OCI-LY1 (cell line): ENCODE measurements around the gene HARBI1.

Experiments
- H2AFZ ChIP-seq: fragments of 200-600 bp; sonication (generic), shearing (Covaris generic); 2 replicates; pipeline ENCODE4 v1.6.0; 2014; ENCODE audit warnings: antibody characterized with exemption, mild to moderate bottlenecking, low read length
- H3F3A ChIP-seq: fragments of 200-600 bp; sonication (generic), shearing (Covaris generic); 2 replicates; pipeline ENCODE4 v1.6.0; 2014; ENCODE audit warnings: mild to moderate bottlenecking, antibody characterized with exemption, low read length, moderate library complexity; ENCODE audit not compliant: insufficient read depth
- H3K27ac ChIP-seq: fragments of 200-600 bp; sonication (generic); 2 replicates; pipeline ENCODE4 v1.5.1; 2014; ENCODE audit warnings: low read length, mixed run types, mild to moderate bottlenecking, low read depth; ENCODE audit not compliant: poor library complexity, severe bottlenecking
- H3K27me3 ChIP-seq: fragments of 200-600 bp; sonication (generic); 2 replicates; pipeline ENCODE4 v1.6.0; 2014; ENCODE audit warnings: antibody characterized with exemption, mild to moderate bottlenecking, low read length, moderate library complexity; ENCODE audit not compliant: insufficient read depth
- H3K36me3 ChIP-seq: fragments of 200-600 bp; sonication (generic); 2 replicates; pipeline ENCODE4 v1.6.1; 2014; ENCODE audit warnings: mild to moderate bottlenecking, antibody characterized with exemption, low read length, moderate library complexity, mixed read lengths; ENCODE audit not compliant: insufficient read depth
- H3K4me1 ChIP-seq: fragments of 200-600 bp; sonication (generic); 2 replicates; pipeline ENCODE4 v1.5.1; 2014; ENCODE audit warnings: mild to moderate bottlenecking, low read length, moderate library complexity; ENCODE audit not compliant: insufficient read depth, severe bottlenecking
- H3K4me2 ChIP-seq: fragments of 200-600 bp; sonication (generic), shearing (Covaris generic); 2 replicates; pipeline ENCODE4 v1.6.1; 2014; ENCODE audit warnings: low read length
- H3K4me3 ChIP-seq: fragments of 200-600 bp; sonication (generic); 2 replicates; pipeline ENCODE4 v1.5.1; 2014; ENCODE audit warnings: low read length, low read depth, mild to moderate bottlenecking, mixed read lengths; ENCODE audit not compliant: poor library complexity, severe bottlenecking
- H3K79me2 ChIP-seq: fragments of 200-600 bp; shearing (Covaris generic); 2 replicates; pipeline ENCODE4 v1.6.1; 2016; ENCODE audit warnings: mixed run types, low read length, mixed read lengths; ENCODE audit not compliant: insufficient read depth
- H3K9ac ChIP-seq: fragments of 200-600 bp; sonication (generic), shearing (Covaris generic); 2 replicates; pipeline ENCODE4 v1.6.1; 2014; ENCODE audit warnings: mild to moderate bottlenecking, low read length, mixed read lengths
- H3K9me2 ChIP-seq: fragments of 200-600 bp; sonication (generic), shearing (Covaris generic); 2 replicates; pipeline ENCODE4 v1.6.1; 2014; ENCODE audit warnings: low read depth, mild to moderate bottlenecking, low read length, mixed read lengths
- H3K9me3 ChIP-seq: fragments of 200-600 bp; shearing (Covaris generic); 2 replicates; pipeline ENCODE4 v1.6.1; 2014; ENCODE audit warnings: low read length, mixed read lengths
- H4K20me1 ChIP-seq: fragments of 200-600 bp; sonication (generic), shearing (Covaris generic); 2 replicates; pipeline ENCODE4 v1.6.0; 2016; ENCODE audit warnings: mild to moderate bottlenecking, low read length; ENCODE audit not compliant: insufficient read depth
- CTCF ChIP-seq: fragments of 200-600 bp; sonication (generic), shearing (Covaris generic); IDR thresholded peaks from 2 replicates; pipeline ENCODE4 v1.5.1; 2017; ENCODE audit warnings: mild to moderate bottlenecking, antibody characterized with exemption, low read length, moderate library complexity, mixed read lengths
- EZH2 ChIP-seq: fragments of 200-600 bp; sonication (generic), shearing (Covaris generic); IDR thresholded peaks from 2 replicates; pipeline ENCODE4 v1.8.0; 2017; ENCODE audit warnings: borderline replicate concordance, mixed run types, mild to moderate bottlenecking, antibody characterized with exemption, low read length, moderate library complexity, mixed read lengths

HARBI1 gene

GRCh38 chr11:46574656-46575055, 42.4 kb downstream of the HARBI1 start:
- no peaks in the 10 kb centered on the region for H4K20me1 ChIP-seq
- H3K27me3 ChIP-seq, result no peaks in the 10 kb centered on the region
- H3K4me2 ChIP-seq, result no peak overlapping the region
- no peak overlapping the region for H3K27ac ChIP-seq
- H3K4me3 ChIP-seq, result no peak overlapping the region
- no peaks in the 10 kb centered on the region for H3K9me2 ChIP-seq
- H2AFZ ChIP-seq, result no peak overlapping the region
- H3K9me3 ChIP-seq, result 0 out of 2 replicates have a peak, but pooled peaks cover 4% of the 10 kb centered on the region
- TF ChIP-seq EZH2, result no peak
- no peak for TF ChIP-seq CTCF
- no peak overlapping the region for H3K9ac ChIP-seq
- H3K4me1 ChIP-seq, result no peaks in the 10 kb centered on the region
- H3K79me2 ChIP-seq, result peaks cover 56% of the 10 kb centered on the region
- H3F3A ChIP-seq, result no peaks in the 10 kb centered on the region
- H3K36me3 ChIP-seq, result peaks cover 8% of the 10 kb centered on the region; the same call in 1 of the 2 replicates

GRCh38 chr11:46570790-46571398, 46.1 kb downstream of the HARBI1 start:
- Histone ChIP-seq H3K27ac (no peak overlapping the region), H3F3A (no peaks in the 10 kb centered on the region), H3K9me3 (0 out of 2 replicates have a peak, but pooled peaks cover 8% of the 10 kb centered on the region), H3K4me3 (no peak overlapping the region), H3K9ac (no peak overlapping the region), H3K36me3 (peaks cover 12% of the 10 kb centered on the region; the same call in 1 of the 2 replicates), H3K4me1 (no peaks in the 10 kb centered on the region), H3K27me3 (no peaks in the 10 kb centered on the region), H4K20me1 (no peaks in the 10 kb centered on the region), H3K9me2 (no peaks in the 10 kb centered on the region), H3K79me2 (peaks cover 38% of the 10 kb centered on the region), H2AFZ (no peak overlapping the region), H3K4me2 (no peak overlapping the region)
- TF ChIP-seq EZH2, result no peak
- no peak for TF ChIP-seq CTCF

GRCh38 chr11:46565232-46565840, 51.7 kb downstream of the HARBI1 start:
- TF ChIP-seq CTCF (no peak), EZH2 (no peak)
- no peak overlapping the region for H3K4me3 ChIP-seq
- H3K9me2 ChIP-seq, result no peaks in the 10 kb centered on the region
- H3K27me3 ChIP-seq, result no peaks in the 10 kb centered on the region
- H3K27ac ChIP-seq, result no peak overlapping the region
- no peak overlapping the region for H3K4me2 ChIP-seq
- H3K9ac ChIP-seq, result no peak overlapping the region
- H2AFZ ChIP-seq, result no peak overlapping the region
- H4K20me1 ChIP-seq, result no peaks in the 10 kb centered on the region
- H3K79me2 ChIP-seq, result peaks cover 28% of the 10 kb centered on the region
- 0 out of 2 replicates have a peak, but pooled peaks cover 4% of the 10 kb centered on the region for H3K9me3 ChIP-seq
- H3F3A ChIP-seq, result no peaks in the 10 kb centered on the region
- peaks cover 21% of the 10 kb centered on the region for H3K4me1 ChIP-seq
- peaks cover 3% of the 10 kb centered on the region; the same call in 1 of the 2 replicates for H3K36me3 ChIP-seq
